Measurements from ENCODE around the gene ZNF549.

ZNF549 gene

DNA sequence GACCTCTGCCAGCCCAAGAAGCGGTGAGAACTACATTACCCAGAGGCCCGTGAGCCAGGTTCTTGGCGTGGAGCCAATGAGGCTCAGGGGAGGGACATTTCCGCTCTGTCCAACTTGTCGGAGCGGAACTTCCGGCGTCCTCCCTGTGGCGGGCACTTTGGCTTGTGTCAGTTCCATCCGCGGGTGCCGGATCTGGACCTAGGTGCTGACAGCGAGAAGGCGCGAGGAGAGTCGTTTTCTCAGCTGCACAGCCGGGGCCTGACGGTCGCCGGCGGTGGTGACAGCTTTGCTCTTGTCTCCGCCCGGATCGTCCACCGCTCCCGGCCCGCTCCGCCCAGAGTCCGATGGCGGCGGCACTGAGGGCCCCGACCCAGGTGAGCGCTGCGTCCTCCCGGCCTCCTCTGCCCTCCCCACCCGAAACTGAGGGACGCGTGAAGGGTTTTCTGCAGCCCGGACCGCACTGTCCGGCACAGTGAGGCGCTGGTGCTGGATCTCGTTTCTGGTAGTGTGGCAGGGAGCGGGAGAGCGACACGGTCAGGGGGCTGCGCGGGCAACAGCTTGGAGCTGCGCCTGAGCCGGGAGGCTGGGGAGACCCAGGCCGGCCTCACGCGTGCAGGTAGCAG, 72.7 kb downstream of the ZNF549 start, which contains the start of gene ZNF530:
ZNF530 (plus strand) TSS at position 125 of the 623 bp plus-strand sequence. CDS start 4,461 bp downstream, outside the sequence.
- TF ChIP-seq GATA2 (IDR thresholded peaks at IDR 0.05; ENCODE audit: low read depth, low read length) = no peak
- no peak for TF ChIP-seq GATA3 (IDR thresholded peaks at IDR 0.05; ENCODE audit: low read depth, low read length)

DNA sequence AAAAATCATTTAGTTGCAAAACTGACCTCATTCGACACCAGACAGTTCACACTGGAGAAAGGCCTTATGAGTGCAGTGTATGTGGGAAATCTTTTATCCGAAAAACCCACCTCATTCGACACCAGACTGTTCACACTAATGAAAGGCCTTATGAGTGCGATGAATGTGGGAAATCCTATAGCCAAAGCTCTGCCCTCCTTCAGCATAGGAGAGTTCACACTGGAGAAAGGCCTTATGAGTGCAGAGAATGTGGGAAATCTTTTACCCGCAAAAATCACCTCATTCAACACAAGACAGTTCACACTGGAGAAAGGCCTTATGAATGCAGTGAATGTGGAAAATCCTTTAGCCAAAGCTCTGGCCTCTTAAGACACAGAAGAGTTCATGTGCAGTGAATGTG, 79.8 kb downstream of the ZNF549 start:
- TF ChIP-seq GATA3 (IDR thresholded peaks at IDR 0.05; ENCODE audit: low read depth, low read length) = no peak
- no peak for TF ChIP-seq GATA2 (IDR thresholded peaks at IDR 0.05; ENCODE audit: low read depth, low read length)
